Ovary (tissue), 3 donors: Measurements from ENCODE around the gene TBL2.

Experiments
- EP300 ChIP-seq: sonication (generic); formaldehyde crosslinking; IDR thresholded peaks from one replicate; pipeline ENCODE4 v1.6.1; 2017; ENCODE audit warnings: antibody characterized with exemption
- POLR2A ChIP-seq: fragments of 450-650 bp; IDR thresholded peaks from one replicate; pipeline ENCODE4 v1.6.1; 2017; ENCODE audit warnings: antibody characterized with exemption, mild to moderate bottlenecking, moderate library complexity
- TF ChIP-seq, protein P1 (sequence below), 3 donors: fragments of 450-650 bp in 2 of 3; fragments of 200-600 bp in 1 of 3; IDR thresholded peaks; one replicate each; pipeline versions ENCODE4 v1.5.1 to v1.8.0; 2016 to 2022; ENCODE audit warnings: antibody characterized with exemption in 3 of 3, mild to moderate bottlenecking in 1 of 3
- donor health status: DM: no; HTN: no; CAD: no.

DNA sequence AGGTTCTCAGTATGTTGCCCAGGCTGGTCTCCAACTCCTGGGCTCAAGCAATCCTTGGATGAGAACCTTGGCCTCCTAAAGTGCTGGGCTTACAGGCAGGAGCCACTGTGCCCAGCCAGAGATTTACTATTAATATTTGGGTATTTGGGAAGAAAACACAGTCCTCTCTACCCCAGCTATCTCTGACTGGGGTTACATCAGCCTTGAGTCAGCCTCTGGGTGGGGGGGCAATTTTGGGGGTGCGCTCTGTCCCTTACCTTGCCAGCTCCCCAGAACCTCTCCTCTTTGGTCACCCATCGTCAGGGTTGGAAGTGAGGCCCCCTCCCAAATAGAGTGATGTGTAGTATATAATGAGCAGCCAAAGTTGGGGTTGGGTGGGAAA lies 44.1 kb upstream of the TBL2 start:
- TF ChIP-seq, protein P1, sequence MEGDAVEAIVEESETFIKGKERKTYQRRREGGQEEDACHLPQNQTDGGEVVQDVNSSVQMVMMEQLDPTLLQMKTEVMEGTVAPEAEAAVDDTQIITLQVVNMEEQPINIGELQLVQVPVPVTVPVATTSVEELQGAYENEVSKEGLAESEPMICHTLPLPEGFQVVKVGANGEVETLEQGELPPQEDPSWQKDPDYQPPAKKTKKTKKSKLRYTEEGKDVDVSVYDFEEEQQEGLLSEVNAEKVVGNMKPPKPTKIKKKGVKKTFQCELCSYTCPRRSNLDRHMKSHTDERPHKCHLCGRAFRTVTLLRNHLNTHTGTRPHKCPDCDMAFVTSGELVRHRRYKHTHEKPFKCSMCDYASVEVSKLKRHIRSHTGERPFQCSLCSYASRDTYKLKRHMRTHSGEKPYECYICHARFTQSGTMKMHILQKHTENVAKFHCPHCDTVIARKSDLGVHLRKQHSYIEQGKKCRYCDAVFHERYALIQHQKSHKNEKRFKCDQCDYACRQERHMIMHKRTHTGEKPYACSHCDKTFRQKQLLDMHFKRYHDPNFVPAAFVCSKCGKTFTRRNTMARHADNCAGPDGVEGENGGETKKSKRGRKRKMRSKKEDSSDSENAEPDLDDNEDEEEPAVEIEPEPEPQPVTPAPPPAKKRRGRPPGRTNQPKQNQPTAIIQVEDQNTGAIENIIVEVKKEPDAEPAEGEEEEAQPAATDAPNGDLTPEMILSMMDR (IDR thresholded peaks at IDR 0.05): no peak
- TF ChIP-seq POLR2A: no peak
- no peak for TF ChIP-seq EP300
